ENCODE measurements around the gene SLC25A21.

SLC25A21 gene

GRCh38 chr14:37153005-37153404, 19.4 kb downstream of the SLC25A21 start:
- TF ChIP-seq RAD21 (IDR thresholded peaks at IDR 0.05; ENCODE audit: low read depth) (no peak), FOXM1 (IDR thresholded peaks at IDR 0.05; ENCODE audit: borderline replicate concordance, low read depth) (no peak), MAX (IDR thresholded peaks at IDR 0.05) (no peak), TEAD4 (IDR thresholded peaks at IDR 0.05) (no peak), CEBPB (IDR thresholded peaks at IDR 0.05) (no peak), EP300 (IDR thresholded peaks at IDR 0.05; ENCODE audit: borderline replicate concordance) (no peak), TCF12 (IDR thresholded peaks at IDR 0.05; ENCODE audit: low read depth) (no peak), ZBTB7A (IDR thresholded peaks at IDR 0.05; ENCODE audit: low read depth) (no peak), EGR1 (IDR thresholded peaks at IDR 0.05) (no peak), CREB1 (IDR thresholded peaks at IDR 0.05; ENCODE audit: low read depth) (no peak), TAF1 (IDR thresholded peaks at IDR 0.05; ENCODE audit: low read depth) (no peak), YY1 (IDR thresholded peaks at IDR 0.05; ENCODE audit: low read depth) (no peak), NFIC (IDR thresholded peaks at IDR 0.05) (no peak), USF1 (IDR thresholded peaks at IDR 0.05) (no peak)
- TF ChIP-seq, protein P1, sequence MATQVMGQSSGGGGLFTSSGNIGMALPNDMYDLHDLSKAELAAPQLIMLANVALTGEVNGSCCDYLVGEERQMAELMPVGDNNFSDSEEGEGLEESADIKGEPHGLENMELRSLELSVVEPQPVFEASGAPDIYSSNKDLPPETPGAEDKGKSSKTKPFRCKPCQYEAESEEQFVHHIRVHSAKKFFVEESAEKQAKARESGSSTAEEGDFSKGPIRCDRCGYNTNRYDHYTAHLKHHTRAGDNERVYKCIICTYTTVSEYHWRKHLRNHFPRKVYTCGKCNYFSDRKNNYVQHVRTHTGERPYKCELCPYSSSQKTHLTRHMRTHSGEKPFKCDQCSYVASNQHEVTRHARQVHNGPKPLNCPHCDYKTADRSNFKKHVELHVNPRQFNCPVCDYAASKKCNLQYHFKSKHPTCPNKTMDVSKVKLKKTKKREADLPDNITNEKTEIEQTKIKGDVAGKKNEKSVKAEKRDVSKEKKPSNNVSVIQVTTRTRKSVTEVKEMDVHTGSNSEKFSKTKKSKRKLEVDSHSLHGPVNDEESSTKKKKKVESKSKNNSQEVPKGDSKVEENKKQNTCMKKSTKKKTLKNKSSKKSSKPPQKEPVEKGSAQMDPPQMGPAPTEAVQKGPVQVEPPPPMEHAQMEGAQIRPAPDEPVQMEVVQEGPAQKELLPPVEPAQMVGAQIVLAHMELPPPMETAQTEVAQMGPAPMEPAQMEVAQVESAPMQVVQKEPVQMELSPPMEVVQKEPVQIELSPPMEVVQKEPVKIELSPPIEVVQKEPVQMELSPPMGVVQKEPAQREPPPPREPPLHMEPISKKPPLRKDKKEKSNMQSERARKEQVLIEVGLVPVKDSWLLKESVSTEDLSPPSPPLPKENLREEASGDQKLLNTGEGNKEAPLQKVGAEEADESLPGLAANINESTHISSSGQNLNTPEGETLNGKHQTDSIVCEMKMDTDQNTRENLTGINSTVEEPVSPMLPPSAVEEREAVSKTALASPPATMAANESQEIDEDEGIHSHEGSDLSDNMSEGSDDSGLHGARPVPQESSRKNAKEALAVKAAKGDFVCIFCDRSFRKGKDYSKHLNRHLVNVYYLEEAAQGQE (IDR thresholded peaks at IDR 0.05; ENCODE audit: low read depth), result no peak

DNA sequence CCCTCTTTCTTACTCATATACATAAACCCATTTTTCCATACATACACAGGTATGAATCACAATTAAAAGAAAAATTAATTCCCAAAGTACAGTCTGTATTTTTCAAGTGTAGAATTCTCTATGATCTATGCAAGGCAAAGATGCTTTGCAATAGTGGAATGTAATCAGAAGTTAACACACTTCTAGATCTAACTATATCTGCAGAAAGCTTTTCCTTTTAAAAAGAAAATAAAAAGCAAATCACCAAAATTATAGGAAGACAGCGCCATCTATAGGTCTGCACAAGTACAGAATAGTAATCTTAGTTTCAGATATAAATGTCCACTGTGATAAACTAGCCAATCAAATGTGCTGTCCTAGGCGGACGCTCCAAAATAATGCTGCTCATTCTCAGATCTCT, 22.0 kb downstream of the SLC25A21 start:
- TF ChIP-seq CEBPB (IDR thresholded peaks at IDR 0.05) (no peak), NFIC (IDR thresholded peaks at IDR 0.05) (no peak), RAD21 (IDR thresholded peaks at IDR 0.05; ENCODE audit: low read depth) (peak; percentile 66)
- TF ChIP-seq, protein P1 (IDR thresholded peaks at IDR 0.05; ENCODE audit: low read depth), result no peak

GRCh38 chr14:37147310-37147880, 25.0 kb downstream of the SLC25A21 start:
- TF ChIP-seq TEAD4 (IDR thresholded peaks at IDR 0.05) (no peak), MAX (IDR thresholded peaks at IDR 0.05) (no peak), EP300 (IDR thresholded peaks at IDR 0.05; ENCODE audit: borderline replicate concordance) (no peak), CREB1 (IDR thresholded peaks at IDR 0.05; ENCODE audit: low read depth) (no peak), YY1 (IDR thresholded peaks at IDR 0.05; ENCODE audit: low read depth) (no peak), TAF1 (IDR thresholded peaks at IDR 0.05; ENCODE audit: low read depth) (no peak), FOXM1 (IDR thresholded peaks at IDR 0.05; ENCODE audit: borderline replicate concordance, low read depth) (no peak), EGR1 (IDR thresholded peaks at IDR 0.05) (no peak), USF1 (IDR thresholded peaks at IDR 0.05) (no peak), RAD21 (IDR thresholded peaks at IDR 0.05; ENCODE audit: low read depth) (no peak), CEBPB (IDR thresholded peaks at IDR 0.05) (no peak)
- TF ChIP-seq, protein P1 (IDR thresholded peaks at IDR 0.05; ENCODE audit: low read depth), result no peak

GRCh38 chr14:37145395-37145794, 27.0 kb downstream of the SLC25A21 start:
- TF ChIP-seq TAF1 (IDR thresholded peaks at IDR 0.05; ENCODE audit: low read depth) (no peak), MAX (IDR thresholded peaks at IDR 0.05) (no peak), CEBPB (IDR thresholded peaks at IDR 0.05) (no peak), RAD21 (IDR thresholded peaks at IDR 0.05; ENCODE audit: low read depth) (no peak), ZBTB7A (IDR thresholded peaks at IDR 0.05; ENCODE audit: low read depth) (no peak), CREB1 (IDR thresholded peaks at IDR 0.05; ENCODE audit: low read depth) (no peak), TCF12 (IDR thresholded peaks at IDR 0.05; ENCODE audit: low read depth) (no peak), USF1 (IDR thresholded peaks at IDR 0.05) (no peak), NFIC (IDR thresholded peaks at IDR 0.05) (no peak), YY1 (IDR thresholded peaks at IDR 0.05; ENCODE audit: low read depth) (no peak), EP300 (IDR thresholded peaks at IDR 0.05; ENCODE audit: borderline replicate concordance) (no peak), EGR1 (IDR thresholded peaks at IDR 0.05) (no peak)
- TF ChIP-seq, protein P1 (IDR thresholded peaks at IDR 0.05; ENCODE audit: low read depth), result no peak
